Upper lobe of left lung (tissue), 4 donors: ENCODE data around the gene SELENOW.

Experiments used
- EP300 ChIP-seq, 4 donors: sonication (generic); formaldehyde crosslinking; IDR thresholded peaks; one replicate each; pipeline ENCODE4 v1.5.1; 2017; ENCODE audit warnings: antibody characterized with exemption in 4 of 4, control low read depth in 2 of 4
- POLR2AphosphoS5 ChIP-seq, 2 donors: sonication (generic); formaldehyde crosslinking; IDR thresholded peaks; one replicate each; pipeline ENCODE4 v1.5.1; 2017; ENCODE audit warnings: antibody characterized with exemption in 2 of 2
- TF ChIP-seq, protein P1 (sequence below), 6 experiments: fragments of 450-650 bp in 4 of 6; fragments of 200-600 bp in 2 of 6; sonication (generic) in 2 of 6; IDR thresholded peaks; one replicate each; pipeline ENCODE4 v1.5.1; 2016 to 2019; ENCODE audit warnings: antibody characterized with exemption in 6 of 6

DNA sequence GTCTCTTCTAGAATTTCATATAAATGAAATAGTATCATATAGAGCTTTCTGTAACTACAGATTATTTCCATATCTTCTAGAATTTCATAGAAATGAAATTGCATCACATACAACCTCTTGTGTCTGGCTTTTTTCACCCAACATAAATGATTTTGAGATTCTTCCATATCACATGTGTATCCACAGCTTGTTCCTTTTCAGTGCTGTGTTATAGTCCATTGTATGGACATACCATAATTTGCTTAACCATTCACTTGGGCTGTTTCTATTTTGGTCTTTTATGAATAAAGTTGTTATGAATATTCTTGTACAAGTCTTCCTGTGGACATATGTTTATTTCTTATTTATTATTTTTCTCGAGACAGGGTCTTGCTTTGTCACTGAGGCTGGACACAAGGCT, 14.1 kb downstream of the SELENOW start:
- TF ChIP-seq, protein P1, sequence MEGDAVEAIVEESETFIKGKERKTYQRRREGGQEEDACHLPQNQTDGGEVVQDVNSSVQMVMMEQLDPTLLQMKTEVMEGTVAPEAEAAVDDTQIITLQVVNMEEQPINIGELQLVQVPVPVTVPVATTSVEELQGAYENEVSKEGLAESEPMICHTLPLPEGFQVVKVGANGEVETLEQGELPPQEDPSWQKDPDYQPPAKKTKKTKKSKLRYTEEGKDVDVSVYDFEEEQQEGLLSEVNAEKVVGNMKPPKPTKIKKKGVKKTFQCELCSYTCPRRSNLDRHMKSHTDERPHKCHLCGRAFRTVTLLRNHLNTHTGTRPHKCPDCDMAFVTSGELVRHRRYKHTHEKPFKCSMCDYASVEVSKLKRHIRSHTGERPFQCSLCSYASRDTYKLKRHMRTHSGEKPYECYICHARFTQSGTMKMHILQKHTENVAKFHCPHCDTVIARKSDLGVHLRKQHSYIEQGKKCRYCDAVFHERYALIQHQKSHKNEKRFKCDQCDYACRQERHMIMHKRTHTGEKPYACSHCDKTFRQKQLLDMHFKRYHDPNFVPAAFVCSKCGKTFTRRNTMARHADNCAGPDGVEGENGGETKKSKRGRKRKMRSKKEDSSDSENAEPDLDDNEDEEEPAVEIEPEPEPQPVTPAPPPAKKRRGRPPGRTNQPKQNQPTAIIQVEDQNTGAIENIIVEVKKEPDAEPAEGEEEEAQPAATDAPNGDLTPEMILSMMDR (IDR thresholded peaks at IDR 0.05): no peak
- no peak for TF ChIP-seq POLR2AphosphoS5 (IDR thresholded peaks at IDR 0.05)
- TF ChIP-seq EP300 (IDR thresholded peaks at IDR 0.05): no peak
